IMR-90 (cell line): ENCODE results near the gene GADD45GIP1. TPM values are rescaled to one million over a fixed set of nuclear protein-coding genes. Genes with fewer than 3 reads are reported as not detected.
"Not testable (repeated sequence)": the region's sequence is repeated elsewhere in the genome, so short reads cannot be mapped to it uniquely, and the experiment has no call there.

ENCODE experiments used
- ATAC-seq: fragments of 200-7000 bp; cut with Tn5 transposase; 2 replicates; pipeline ENCODE4 v1.9.1; 2020; ENCODE audit warnings: low read depth, mild to moderate bottlenecking, moderate library complexity
- BruUV-seq: library from RNA; stranded (reverse); fragments of 400-500 nt; replicated peaks from 2 replicates; lab custom pipeline; 2021; lab: Mats Ljungman, UMichigan
- CTCF ChIA-PET: fragments of 300-600 bp; formaldehyde crosslinking; extraction: SDS; loops from one replicate; lab custom pipeline; 2021; ENCODE audit warnings: antibody characterized with exemption; lab: Yijun Ruan, JAX
- POLR2A ChIA-PET: fragments of 300-600 bp; sonication (Branson Sonifier 250); formaldehyde crosslinking; loops from one replicate; lab custom pipeline; 2022; ENCODE audit warnings: antibody characterized with exemption; ENCODE audit not compliant: unreplicated experiment; lab: Charles Lee
- DNase-seq: peaks from one replicate; pipeline ENCODE4 v3.0.0; 2013
- H2AFZ ChIP-seq: replicated peaks from 2 replicates; pipeline ENCODE3; 2013; ENCODE audit warnings: low read length, mild to moderate bottlenecking; ENCODE audit not compliant: poor library complexity
- H2AK5ac ChIP-seq: 2 replicates; pipeline ENCODE4 v1.6.1; 2013; ENCODE audit warnings: low read depth, low read length, inconsistent platforms
- H2AK9ac ChIP-seq: replicated peaks from 2 replicates; pipeline ENCODE3; 2013; ENCODE audit warnings: mild to moderate bottlenecking, low read depth, low read length, moderate library complexity; ENCODE audit not compliant: poor library complexity
- H2BK120ac ChIP-seq: 2 replicates; pipeline ENCODE4 v1.6.1; 2013; ENCODE audit warnings: low read depth, low read length, inconsistent platforms
- H2BK15ac ChIP-seq: 3 replicates; pipeline ENCODE4 v1.6.1; 2013; ENCODE audit warnings: low read depth, low read length, inconsistent platforms
- H2BK20ac ChIP-seq: 2 replicates; pipeline ENCODE4 v1.6.1; 2013; ENCODE audit warnings: low read depth, mild to moderate bottlenecking, inconsistent platforms, low read length, moderate library complexity
- H2BK5ac ChIP-seq: 2 replicates; pipeline ENCODE4 v1.6.1; 2013; ENCODE audit warnings: mild to moderate bottlenecking, low read depth, low read length, inconsistent platforms; ENCODE audit not compliant: poor library complexity, severe bottlenecking
- H3K14ac ChIP-seq: replicated peaks from 2 replicates; pipeline ENCODE4 v1.6.1; 2013; ENCODE audit warnings: low read depth, low read length, inconsistent platforms
- H3K18ac ChIP-seq: 2 replicates; pipeline ENCODE4 v1.6.1; 2013; ENCODE audit warnings: low read depth, low read length, control low read depth
- H3K23ac ChIP-seq: 2 replicates; pipeline ENCODE4 v1.6.1; 2013; ENCODE audit warnings: low read depth, low read length, inconsistent platforms
- H3K27ac ChIP-seq: 2 replicates; pipeline ENCODE4 v1.5.1; 2013; ENCODE audit warnings: mild to moderate bottlenecking, control low read depth, low read length; ENCODE audit not compliant: insufficient read depth
- H3K27me3 ChIP-seq: 2 replicates; pipeline ENCODE4 v1.6.1; 2013; ENCODE audit warnings: low read length; ENCODE audit not compliant: control insufficient read depth, insufficient read depth
- H3K36me3 ChIP-seq: 2 replicates; pipeline ENCODE4 v1.6.1; 2013; ENCODE audit warnings: low read length, mixed read lengths; ENCODE audit not compliant: control insufficient read depth, insufficient read depth
- H3K4ac ChIP-seq: 2 replicates; pipeline ENCODE4 v1.6.1; 2013; ENCODE audit warnings: low read depth, low read length, inconsistent platforms
- H3K4me1 ChIP-seq: 2 replicates; pipeline ENCODE4 v1.6.1; 2013; ENCODE audit warnings: low read length, mixed read lengths; ENCODE audit not compliant: control insufficient read depth, insufficient read depth
- H3K4me2 ChIP-seq: 2 replicates; pipeline ENCODE4 v1.6.1; 2013; ENCODE audit warnings: low read depth, mild to moderate bottlenecking, control low read depth, low read length, moderate library complexity
- H3K4me3 ChIP-seq: 2 replicates; pipeline ENCODE4 v1.5.1; 2013; ENCODE audit warnings: low read depth, mild to moderate bottlenecking, control low read depth, low read length, moderate library complexity; ENCODE audit not compliant: insufficient read depth
- H3K56ac ChIP-seq: 2 replicates; pipeline ENCODE4 v1.6.1; 2013; ENCODE audit warnings: low read length, inconsistent platforms; ENCODE audit not compliant: insufficient read depth; ENCODE audit errors: extremely low read depth
- H3K79me1 ChIP-seq, 2 experiments: 2 replicates each; pipeline ENCODE4 v1.6.1; 2013; ENCODE audit warnings: low read length in 2 of 2, inconsistent platforms in 1 of 2, low read depth in 1 of 2
- H3K9ac ChIP-seq: 2 replicates; pipeline ENCODE4 v1.6.1; 2013; ENCODE audit warnings: low read depth, low read length, control low read depth
- H3K9me1 ChIP-seq: 2 replicates; pipeline ENCODE4 v1.6.1; 2013; ENCODE audit warnings: low read length, inconsistent platforms; ENCODE audit not compliant: insufficient read depth
- H3K9me3 ChIP-seq: 2 replicates; pipeline ENCODE4 v1.6.1; 2013; ENCODE audit warnings: low read length; ENCODE audit not compliant: control insufficient read depth, insufficient read depth
- H4K20me1 ChIP-seq: 2 replicates; pipeline ENCODE4 v1.6.1; 2013; ENCODE audit warnings: low read length, inconsistent platforms; ENCODE audit not compliant: insufficient read depth
- H4K5ac ChIP-seq: 2 replicates; pipeline ENCODE4 v1.6.1; 2013; ENCODE audit warnings: mild to moderate bottlenecking, low read depth, low read length, control low read depth
- H4K8ac ChIP-seq, 2 experiments: 2 replicates each; pipeline ENCODE4 v1.6.1; 2013; ENCODE audit warnings: low read depth in 2 of 2, low read length in 2 of 2, control low read depth in 1 of 2, inconsistent platforms in 1 of 2
- H4K91ac ChIP-seq: 2 replicates; pipeline ENCODE4 v1.6.1; 2013; ENCODE audit warnings: low read depth, low read length, inconsistent platforms; ENCODE audit not compliant: insufficient read depth
- WGBS, 2 experiments: methylation state at CpG; one replicate each; pipeline versions ENCODE4 v1.1.5 to v1.1.7; 2013; ENCODE audit warnings: missing lambda C conversion rate in 2 of 2; ENCODE audit not compliant: insufficient read length in 1 of 2; ENCODE audit errors: extremely low coverage in 2 of 2; 5-methylcytosine and 5-hydroxymethylcytosine counted together
- dilution Hi-C: fragments of 300-500 bp; cut with HindIII; formaldehyde crosslinking; loops from one replicate; pipeline ENCODE4 v1.14.3; 2018; ENCODE audit warnings: low sequenced_read_pairs; ENCODE audit not compliant: unreplicated experiment
- in situ Hi-C: fragments of 300-500 bp; cut with MboI; formaldehyde crosslinking; loops from 3 replicates; pipeline ENCODE4 v1.14.3; 2019; ENCODE audit warnings: low sequenced_read_pairs, inconsistent platforms, mixed read lengths
- intact Hi-C: fragments of 100-400 bp; cut with micrococcal nuclease; formaldehyde crosslinking; loops from 2 replicates; pipeline ENCODE4 v1.10.0; 2022
- polyA plus RNA-seq, 3 experiments: library from polyadenylated mRNA; depleted of rRNA; stranded (reverse); fragments of >200 nt; gene quantifications; 2 replicates each; pipeline ENCODE4 v1.2.3, GENCODE V29; 2012; ENCODE audit warnings: low replicate concordance in 1 of 3
- total RNA-seq: library from RNA; depleted of rRNA; stranded (reverse); fragments of >200 nt; gene quantifications from 2 replicates; pipeline ENCODE4 v1.2.3, GENCODE V29; 2012

The GADD45GIP1 gene
- total and polyA plus RNA-seq, 2 of the 4 experiments (the other 2 are of a cell fraction), result 13.3 to 42.4 TPM

GRCh38 chr19:12955575-12955974 lies 1.4 kb downstream of the GADD45GIP1 start:
- DNase-seq, BruUV-seq, in situ Hi-C loops, H2BK20ac ChIP-seq, intact Hi-C loops, H3K9me3 ChIP-seq, H3K9me1 ChIP-seq, H3K18ac ChIP-seq, H2BK120ac ChIP-seq, ATAC-seq, H2BK5ac ChIP-seq, dilution Hi-C loops, H2BK15ac ChIP-seq, H3K27me3 ChIP-seq, H2AK5ac ChIP-seq, H4K91ac ChIP-seq, H3K56ac ChIP-seq: not testable (repeated sequence)
- H3K27ac ChIP-seq, result 0 out of 2 replicates have a peak overlapping the region, but pooled peaks have one; percentile 9
- peak overlapping the region; percentile 93; the same call in 1 of the 2 replicates for H3K9ac ChIP-seq
- H2AK9ac ChIP-seq, result peak overlapping the region; percentile 88
- H3K4me3 ChIP-seq, result peak overlapping the region; percentile 98
- H3K79me1 ChIP-seq, result peaks cover 15 to 58% of the 10 kb centered on the region in 2 experiments
- peak overlapping the region; percentile 53; the same call in 1 of the 2 replicates for H3K4ac ChIP-seq
- H2AFZ ChIP-seq, result peak overlapping the region; percentile 13
- 0 out of 2 replicates have a peak overlapping the region, but pooled peaks have one; percentile 98 for H4K5ac ChIP-seq
- H3K36me3 ChIP-seq, result peaks cover 39% of the 10 kb centered on the region
- no CpG with 5 or more reads among the region's 9 CpGs for WGBS, 2 experiments
- 0 out of 4 replicates have a peak overlapping the region, but pooled peaks of 1 of the 2 experiments have one; percentile 47 for H4K8ac ChIP-seq
- peaks cover 25% of the 10 kb centered on the region; the same call in 1 of the 2 replicates for H4K20me1 ChIP-seq
- peak overlapping the region; percentile 41; the same call in 1 of the 2 replicates for H3K23ac ChIP-seq
- H3K4me2 ChIP-seq, result peak overlapping the region; percentile 93
- ChIA-PET CTCF (interaction anchor here (3.2 kb wide), 1 partner anchor 10 kb away, joined by 18 read pairs; no protein-coding TSS in a partner anchor), POLR2A (interaction anchor here (1.0 kb wide), 1 partner anchor 9 kb away, joined by 4 read pairs; the partner anchor contains the start of gene RAD23A)
- H3K14ac ChIP-seq, result 0 out of 2 replicates have a peak overlapping the region, but pooled peaks have one; percentile 50
- peaks cover 25% of the 10 kb centered on the region for H3K4me1 ChIP-seq
